HCT116 (cell line): ENCODE data around the gene GIT1. TPM values are rescaled to one million over a fixed set of nuclear protein-coding genes. Genes with fewer than 3 reads are reported as not detected.

Experiments used
- ATAC-seq: fragments of 200-7000 bp; cut with Tn5 transposase; 2 replicates; pipeline ENCODE4 v1.9.1; 2020; ENCODE audit warnings: mild to moderate bottlenecking, moderate library complexity
- BruUV-seq: library from RNA; stranded (reverse); fragments of 400-500 nt; replicated peaks from 2 replicates; lab custom pipeline; 2021; lab: Mats Ljungman, UMichigan
- CTCF ChIA-PET: fragments of 300-600 bp; sonication (Branson Sonifier 250); formaldehyde crosslinking; loops from one replicate; lab custom pipeline; 2021; ENCODE audit warnings: antibody characterized with exemption; lab: Charles Lee
- POLR2A ChIA-PET: fragments of 300-600, 350-600 bp; sonication (Branson Sonifier 250); formaldehyde crosslinking; loops from one replicate; lab custom pipeline; 2021; ENCODE audit warnings: antibody characterized with exemption; lab: Charles Lee
- RAD21 ChIA-PET, 2 experiments: fragments of 300-600 bp; sonication (Branson Sonifier 250); formaldehyde crosslinking; loops; one replicate each; lab custom pipeline; 2023; ENCODE audit warnings: low total read pairs in 2 of 2; ENCODE audit not compliant: uncharacterized antibody in 2 of 2, unreplicated experiment in 2 of 2, low non-redundant PET in 1 of 2; lab: Charles Lee
- DNase-seq: peaks from one replicate; pipeline ENCODE4 v3.0.0-alpha.2; 2010; ENCODE audit warnings: low read depth, low spot score
- H2AFZ ChIP-seq: fragments of 200-600 bp; shearing (Covaris generic), sonication (generic); 2 replicates; pipeline ENCODE4 v1.6.1; 2017; ENCODE audit warnings: low read depth, mixed run types, mixed read lengths, antibody characterized with exemption, low read length; ENCODE audit not compliant: poor library complexity, severe bottlenecking
- H3K27ac ChIP-seq: 2 replicates; pipeline ENCODE4 v1.5.1; 2012; ENCODE audit warnings: low read depth, low read length
- H3K27me3 ChIP-seq: fragments of 200-600 bp; sonication (generic); 2 replicates; pipeline ENCODE4 v1.6.1; 2016; ENCODE audit warnings: mixed run types, low read length, mixed read lengths; ENCODE audit not compliant: insufficient read depth
- H3K36me3 ChIP-seq, 2 experiments: fragments of 200-500 bp in 1 of 2; fragments of 200-600 bp in 1 of 2; sonication (Bioruptor generic) in 1 of 2; sonication (generic) in 1 of 2; 2 replicates each; pipeline versions ENCODE4 v1.5.1 to v1.6.1; 2014 to 2016; ENCODE audit warnings: low read length in 2 of 2, inconsistent platforms in 1 of 2, mixed read lengths in 1 of 2, mixed run types in 1 of 2; ENCODE audit not compliant: insufficient read depth in 2 of 2, control insufficient read depth in 1 of 2
- H3K4me1 ChIP-seq, 2 experiments: fragments of 200-600 bp in 1 of 2; sonication (generic) in 1 of 2; 2 replicates each; pipeline versions ENCODE4 v1.5.1 to v1.6.1; 2012 to 2017; ENCODE audit warnings: low read length in 2 of 2, inconsistent platforms in 1 of 2, mild to moderate bottlenecking in 1 of 2, mixed read lengths in 1 of 2, mixed run types in 1 of 2, moderate library complexity in 1 of 2; ENCODE audit not compliant: insufficient read depth in 2 of 2, control insufficient read depth in 1 of 2
- H3K4me2 ChIP-seq: fragments of 200-600 bp; sonication (generic); 2 replicates; pipeline ENCODE4 v1.6.1; 2017; ENCODE audit warnings: mixed run types, low read length, mixed read lengths
- H3K4me3 ChIP-seq, 2 experiments: fragments of 200-600 bp in 1 of 2; sonication (generic) in 1 of 2; replicated peaks in 1 of 2; 2 replicates each; pipeline ENCODE4 v1.5.1; 2011 to 2016; ENCODE audit warnings: low read length in 2 of 2, control low read depth in 1 of 2, low read depth in 1 of 2, mild to moderate bottlenecking in 1 of 2, mixed read lengths in 1 of 2, mixed run types in 1 of 2
- H3K79me2 ChIP-seq: fragments of 200-600 bp; sonication (generic); 2 replicates; pipeline ENCODE4 v1.6.1; 2017; ENCODE audit warnings: mild to moderate bottlenecking, mixed run types, low read length, moderate library complexity, mixed read lengths; ENCODE audit not compliant: insufficient read depth
- H3K9ac ChIP-seq: fragments of 200-600 bp; sonication (generic); 2 replicates; pipeline ENCODE4 v1.6.1; 2016; ENCODE audit warnings: low read length, mixed read lengths
- H3K9me2 ChIP-seq: fragments of 200-600 bp; sonication (generic), shearing (Covaris generic); 2 replicates; pipeline ENCODE4 v1.6.1; 2017; ENCODE audit warnings: mixed run types, mild to moderate bottlenecking, moderate library complexity; ENCODE audit not compliant: insufficient read depth
- H3K9me3 ChIP-seq, 2 experiments: fragments of 200-500 bp in 1 of 2; fragments of 200-600 bp in 1 of 2; sonication (Bioruptor generic) in 1 of 2; sonication (generic) in 1 of 2; 2 replicates each; pipeline ENCODE4 v1.6.1; 2014 to 2017; ENCODE audit warnings: low read length in 2 of 2, mixed read lengths in 2 of 2, inconsistent platforms in 1 of 2, low read depth in 1 of 2, mild to moderate bottlenecking in 1 of 2, mixed run types in 1 of 2, moderate library complexity in 1 of 2; ENCODE audit not compliant: control insufficient read depth in 1 of 2, insufficient read depth in 1 of 2
- H4K20me1 ChIP-seq: fragments of 200-600 bp; sonication (generic), shearing (Covaris generic); 2 replicates; pipeline ENCODE4 v1.6.1; 2017; ENCODE audit warnings: mixed run types, mild to moderate bottlenecking, moderate library complexity; ENCODE audit not compliant: insufficient read depth
- CBX3 ChIP-seq: IDR thresholded peaks from 2 replicates; pipeline ENCODE4 v1.6.1; 2012; ENCODE audit warnings: low read depth
- CEBPB ChIP-seq: IDR thresholded peaks from 2 replicates; pipeline ENCODE4 v1.6.1; 2012; ENCODE audit warnings: low read depth
- EGR1 ChIP-seq: IDR thresholded peaks from 2 replicates; pipeline ENCODE4 v1.6.1; 2012; ENCODE audit warnings: low read depth
- FOSL1 ChIP-seq: IDR thresholded peaks from 2 replicates; pipeline ENCODE4 v1.6.1; 2012; ENCODE audit warnings: low read depth
- JUND ChIP-seq: IDR thresholded peaks from 2 replicates; pipeline ENCODE4 v1.6.1; 2012
- POLR2A ChIP-seq: IDR thresholded peaks from 2 replicates; pipeline ENCODE4 v1.7.0; 2011; ENCODE audit warnings: borderline replicate concordance; ENCODE audit not compliant: insufficient read depth, insufficient read length; ENCODE audit errors: extremely low read depth
- POLR2AphosphoS5 ChIP-seq: IDR thresholded peaks from 2 replicates; pipeline ENCODE4 v1.6.1; 2011; ENCODE audit warnings: mild to moderate bottlenecking, low read depth, low read length, moderate library complexity
- SIN3A ChIP-seq: IDR thresholded peaks from 2 replicates; pipeline ENCODE4 v1.6.1; 2012; ENCODE audit warnings: low read depth
- SRF ChIP-seq: IDR thresholded peaks from 2 replicates; pipeline ENCODE4 v1.6.1; 2012; ENCODE audit warnings: low read depth
- ZFX ChIP-seq: fragments of 450-650 bp; IDR thresholded peaks from 2 replicates; pipeline ENCODE4 v1.6.1; 2017
- ZNF274 ChIP-seq: fragments of 200-500 bp; sonication (Bioruptor generic); IDR thresholded peaks from 2 replicates; pipeline ENCODE4 v1.6.1; 2014; ENCODE audit warnings: mild to moderate bottlenecking, low read depth, low read length, inconsistent platforms
- intact Hi-C: fragments of 100-400 bp; cut with micrococcal nuclease; formaldehyde crosslinking; loops from 2 replicates; pipeline ENCODE4 v1.10.0; 2022
- total RNA-seq: library from RNA; stranded (reverse); gene quantifications from one replicate; pipeline ENCODE4 v1.2.1, GENCODE V29; 2021; ENCODE audit not compliant: unreplicated experiment
- TF ChIP-seq, protein P1 (sequence below), 3 experiments: fragments of 200-600 bp in 1 of 3; sonication (generic) in 1 of 3; IDR thresholded peaks in 2 of 3; conservative IDR thresholded peaks in 1 of 3; 2 replicates each; pipeline ENCODE4 v1.5.1; 2012 to 2017; ENCODE audit warnings: low read depth in 2 of 3, low read length in 2 of 3, antibody characterized with exemption in 1 of 3, borderline replicate concordance in 1 of 3, control low read depth in 1 of 3, mild to moderate bottlenecking in 1 of 3, mixed read lengths in 1 of 3, mixed run types in 1 of 3, moderate library complexity in 1 of 3; ENCODE audit not compliant: insufficient read depth in 1 of 3
- TF ChIP-seq, protein P2 (sequence below): IDR thresholded peaks from 2 replicates; pipeline ENCODE4 v1.6.1; 2011; ENCODE audit warnings: mild to moderate bottlenecking, low read length, moderate library complexity; ENCODE audit not compliant: insufficient replicate concordance; ENCODE audit errors: extremely low read depth

GIT1 gene
- total RNA-seq, 1 experiment from 2014 or later: 76.5 TPM

DNA sequence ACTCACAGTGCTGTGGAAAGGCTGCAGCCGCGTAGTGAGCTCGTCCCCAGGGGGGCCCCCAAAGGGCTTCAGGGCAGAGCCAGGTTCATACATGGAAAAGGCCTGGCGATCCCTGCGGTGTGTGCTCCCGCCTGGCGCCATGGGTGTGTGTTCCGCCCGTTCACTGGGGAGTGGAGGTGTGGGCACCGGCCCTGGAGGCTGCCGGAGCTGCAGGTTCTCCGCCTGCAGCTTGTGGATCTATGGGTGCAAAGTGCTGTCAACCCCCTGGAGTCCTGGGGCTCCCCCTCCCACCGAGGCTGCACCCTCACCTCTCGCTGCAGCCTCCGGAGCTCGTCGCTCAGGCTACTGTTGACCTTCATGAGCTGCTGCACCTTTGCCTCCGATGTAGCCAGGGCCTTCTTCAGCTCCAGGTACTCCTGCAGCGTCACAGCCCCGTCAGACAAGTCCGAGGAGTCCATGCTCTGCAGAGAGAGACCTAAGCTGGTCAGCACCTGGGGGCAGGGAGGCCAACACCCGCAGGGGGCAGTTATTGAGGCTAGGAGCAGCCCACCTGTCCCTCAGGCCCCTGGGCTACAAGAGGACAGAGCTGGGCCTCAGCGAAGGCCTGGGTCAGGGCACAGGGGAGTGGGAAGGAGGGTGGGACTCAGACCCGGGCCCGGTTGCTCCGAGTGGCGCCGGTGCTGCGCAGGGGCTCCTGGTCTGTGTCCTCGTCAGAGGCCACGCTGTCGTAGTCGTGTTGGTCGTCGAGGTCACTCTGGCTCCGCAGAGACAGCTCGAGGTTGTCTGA, 13.0 kb downstream of the GIT1 start:
- ChIA-PET CTCF (interaction anchor here (1.1 to 6.0 kb wide), 2 partner anchors 16 kb away, joined by 3 to 38 read pairs; partner anchors contain the start of gene ANKRD13B), RAD21 (no interaction called here)
- TF ChIP-seq FOSL1: no peak
- TF ChIP-seq CBX3: no peak
- no peak for TF ChIP-seq SIN3A
- no peak for TF ChIP-seq JUND
- TF ChIP-seq, protein P1, sequence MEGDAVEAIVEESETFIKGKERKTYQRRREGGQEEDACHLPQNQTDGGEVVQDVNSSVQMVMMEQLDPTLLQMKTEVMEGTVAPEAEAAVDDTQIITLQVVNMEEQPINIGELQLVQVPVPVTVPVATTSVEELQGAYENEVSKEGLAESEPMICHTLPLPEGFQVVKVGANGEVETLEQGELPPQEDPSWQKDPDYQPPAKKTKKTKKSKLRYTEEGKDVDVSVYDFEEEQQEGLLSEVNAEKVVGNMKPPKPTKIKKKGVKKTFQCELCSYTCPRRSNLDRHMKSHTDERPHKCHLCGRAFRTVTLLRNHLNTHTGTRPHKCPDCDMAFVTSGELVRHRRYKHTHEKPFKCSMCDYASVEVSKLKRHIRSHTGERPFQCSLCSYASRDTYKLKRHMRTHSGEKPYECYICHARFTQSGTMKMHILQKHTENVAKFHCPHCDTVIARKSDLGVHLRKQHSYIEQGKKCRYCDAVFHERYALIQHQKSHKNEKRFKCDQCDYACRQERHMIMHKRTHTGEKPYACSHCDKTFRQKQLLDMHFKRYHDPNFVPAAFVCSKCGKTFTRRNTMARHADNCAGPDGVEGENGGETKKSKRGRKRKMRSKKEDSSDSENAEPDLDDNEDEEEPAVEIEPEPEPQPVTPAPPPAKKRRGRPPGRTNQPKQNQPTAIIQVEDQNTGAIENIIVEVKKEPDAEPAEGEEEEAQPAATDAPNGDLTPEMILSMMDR (IDR thresholded peaks at IDR 0.05 in 2 of 3, conservative IDR thresholded peaks at IDR 0.05 in 1 of 3; ENCODE audit: borderline replicate concordance in 1 of 3, insufficient read depth in 1 of 3, low read depth in 2 of 3, low read length in 2 of 3): no peak
- TF ChIP-seq POLR2AphosphoS5: no peak
- no peak for TF ChIP-seq CEBPB
- no peak for TF ChIP-seq ZNF274
- TF ChIP-seq, protein P2, sequence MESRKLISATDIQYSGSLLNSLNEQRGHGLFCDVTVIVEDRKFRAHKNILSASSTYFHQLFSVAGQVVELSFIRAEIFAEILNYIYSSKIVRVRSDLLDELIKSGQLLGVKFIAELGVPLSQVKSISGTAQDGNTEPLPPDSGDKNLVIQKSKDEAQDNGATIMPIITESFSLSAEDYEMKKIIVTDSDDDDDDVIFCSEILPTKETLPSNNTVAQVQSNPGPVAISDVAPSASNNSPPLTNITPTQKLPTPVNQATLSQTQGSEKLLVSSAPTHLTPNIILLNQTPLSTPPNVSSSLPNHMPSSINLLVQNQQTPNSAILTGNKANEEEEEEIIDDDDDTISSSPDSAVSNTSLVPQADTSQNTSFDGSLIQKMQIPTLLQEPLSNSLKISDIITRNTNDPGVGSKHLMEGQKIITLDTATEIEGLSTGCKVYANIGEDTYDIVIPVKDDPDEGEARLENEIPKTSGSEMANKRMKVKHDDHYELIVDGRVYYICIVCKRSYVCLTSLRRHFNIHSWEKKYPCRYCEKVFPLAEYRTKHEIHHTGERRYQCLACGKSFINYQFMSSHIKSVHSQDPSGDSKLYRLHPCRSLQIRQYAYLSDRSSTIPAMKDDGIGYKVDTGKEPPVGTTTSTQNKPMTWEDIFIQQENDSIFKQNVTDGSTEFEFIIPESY: no peak
- TF ChIP-seq SRF: no peak
- no peak for TF ChIP-seq ZFX
- no peak for TF ChIP-seq EGR1
- no peak for TF ChIP-seq POLR2A
- TF ChIP-seq, all 23 proteins: peak for 0
- ATAC-seq (no peak), DNase-seq (no peak)
- Histone ChIP-seq H3K4me1 (peaks cover 0 to 13% of the 10 kb centered on the region in 2 experiments; a peak in 2 of 4 replicates), H3K9me2 (no peaks in the 10 kb centered on the region), H3K9me3 (no peaks in the 10 kb centered on the region), H4K20me1 (no peaks in the 10 kb centered on the region), H3K4me3 (no peak overlapping the region), H3K4me2 (no peak overlapping the region), H3K9ac (no peak overlapping the region), H3K27me3 (no peaks in the 10 kb centered on the region), H2AFZ (no peak overlapping the region), H3K79me2 (no peaks in the 10 kb centered on the region), H3K27ac (no peak overlapping the region), H3K36me3 (peaks cover 9 to 10% of the 10 kb centered on the region in 2 experiments; a peak in 2 of 4 replicates)
- POLR2A ChIA-PET: no interaction called here
- no TSS peak for BruUV-seq
- intact Hi-C loops: no loop called here
